ENCODE data around the gene CSH1. TPM values are rescaled to one million over a fixed set of nuclear protein-coding genes. Genes with fewer than 3 reads are reported as not detected.
"Not testable (repeated sequence)": the region's sequence is repeated elsewhere in the genome, so short reads cannot be mapped to it uniquely, and the experiment has no call there.

The CSH1 gene
- total RNA-seq, 6 experiments from 2014 or later: not detected

- TF ChIP-seq, protein P1, sequence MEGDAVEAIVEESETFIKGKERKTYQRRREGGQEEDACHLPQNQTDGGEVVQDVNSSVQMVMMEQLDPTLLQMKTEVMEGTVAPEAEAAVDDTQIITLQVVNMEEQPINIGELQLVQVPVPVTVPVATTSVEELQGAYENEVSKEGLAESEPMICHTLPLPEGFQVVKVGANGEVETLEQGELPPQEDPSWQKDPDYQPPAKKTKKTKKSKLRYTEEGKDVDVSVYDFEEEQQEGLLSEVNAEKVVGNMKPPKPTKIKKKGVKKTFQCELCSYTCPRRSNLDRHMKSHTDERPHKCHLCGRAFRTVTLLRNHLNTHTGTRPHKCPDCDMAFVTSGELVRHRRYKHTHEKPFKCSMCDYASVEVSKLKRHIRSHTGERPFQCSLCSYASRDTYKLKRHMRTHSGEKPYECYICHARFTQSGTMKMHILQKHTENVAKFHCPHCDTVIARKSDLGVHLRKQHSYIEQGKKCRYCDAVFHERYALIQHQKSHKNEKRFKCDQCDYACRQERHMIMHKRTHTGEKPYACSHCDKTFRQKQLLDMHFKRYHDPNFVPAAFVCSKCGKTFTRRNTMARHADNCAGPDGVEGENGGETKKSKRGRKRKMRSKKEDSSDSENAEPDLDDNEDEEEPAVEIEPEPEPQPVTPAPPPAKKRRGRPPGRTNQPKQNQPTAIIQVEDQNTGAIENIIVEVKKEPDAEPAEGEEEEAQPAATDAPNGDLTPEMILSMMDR (IDR thresholded peaks at IDR 0.05): no peak
- H3K4me3 Mint-ChIP-seq: no peak overlapping the region
- no peak overlapping the region for H3K27ac Mint-ChIP-seq
Measured at GRCh38 chr17:63918305-63918704, 21.9 kb upstream of the CSH1 start.

DNA sequence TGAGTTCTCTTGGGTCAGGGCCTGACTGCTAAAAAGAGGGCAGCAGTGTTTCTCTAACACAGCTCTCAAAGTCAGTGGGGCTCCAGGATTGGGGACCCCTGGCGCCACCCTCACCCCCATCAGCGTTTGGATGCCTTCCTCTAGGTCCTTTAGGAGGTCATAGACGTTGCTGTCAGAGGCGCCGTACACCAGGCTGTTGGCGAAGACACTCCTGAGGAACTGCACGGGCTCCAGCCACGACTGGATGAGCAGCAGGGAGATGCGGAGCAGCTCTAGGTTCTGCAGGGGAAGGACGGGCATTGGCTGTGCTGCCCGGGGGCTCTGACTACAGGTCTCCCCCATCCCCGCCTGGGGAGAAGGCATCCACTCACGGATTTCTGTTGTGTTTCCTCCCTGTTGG, 21.3 kb upstream of the CSH1 start:
- no peak for DNase-seq
- peaks cover 31% of the 10 kb centered on the region for H3K27me3 Mint-ChIP-seq (ENCODE audit: insufficient read depth)
- H3K9me3 Mint-ChIP-seq: no peaks in the 10 kb centered on the region
- H3K27ac Mint-ChIP-seq: no peak overlapping the region
- H3K36me3 Mint-ChIP-seq (ENCODE audit: low read depth): no peaks in the 10 kb centered on the region
- TF ChIP-seq, protein P1 (IDR thresholded peaks at IDR 0.05): no peak
- H3K4me3 Mint-ChIP-seq: no peak overlapping the region
- H3K4me1 Mint-ChIP-seq (ENCODE audit: low read depth): no peaks in the 10 kb centered on the region

More at GRCh38 chr17:63918305-63918704, 21.9 kb upstream of the CSH1 start:
- Mint-ChIP-seq H3K36me3 (ENCODE audit: low read depth) (no peaks in the 10 kb centered on the region), H3K27me3 (ENCODE audit: insufficient read depth) (peaks cover 33% of the 10 kb centered on the region), H3K9me3 (no peaks in the 10 kb centered on the region), H3K4me1 (ENCODE audit: low read depth) (no peaks in the 10 kb centered on the region)
- DNase-seq: no peak

- DNase-seq; H3K27ac Mint-ChIP-seq; H3K36me3 Mint-ChIP-seq (ENCODE audit: low read depth); H3K4me3 Mint-ChIP-seq; H3K9me3 Mint-ChIP-seq; H3K4me1 Mint-ChIP-seq (ENCODE audit: low read depth): not testable (repeated sequence)
- H3K27me3 Mint-ChIP-seq (ENCODE audit: insufficient read depth): peaks cover 33% of the 10 kb centered on the region
Measured at GRCh38 chr17:63917206-63917605, 20.8 kb upstream of the CSH1 start.

GRCh38 chr17:63916566-63917185, 20.3 kb upstream of the CSH1 start:
- Mint-ChIP-seq H3K4me3 (no peak overlapping the region), H3K9me3 (no peaks in the 10 kb centered on the region), H3K27me3 (ENCODE audit: insufficient read depth) (peaks cover 34% of the 10 kb centered on the region)

GRCh38 chr17:63915753-63916152, 19.4 kb upstream of the CSH1 start:
- H3K9me3 Mint-ChIP-seq; H3K4me3 Mint-ChIP-seq; H3K27ac Mint-ChIP-seq; H3K4me1 Mint-ChIP-seq (ENCODE audit: low read depth); DNase-seq; H3K36me3 Mint-ChIP-seq (ENCODE audit: low read depth): not testable (repeated sequence)
- H3K27me3 Mint-ChIP-seq (ENCODE audit: insufficient read depth): peaks cover 39% of the 10 kb centered on the region

More at GRCh38 chr17:63916566-63917185, 20.3 kb upstream of the CSH1 start:
- DNase-seq: no peak
- H3K4me1 Mint-ChIP-seq (ENCODE audit: low read depth): no peaks in the 10 kb centered on the region
- H3K36me3 Mint-ChIP-seq (ENCODE audit: low read depth): no peaks in the 10 kb centered on the region
- TF ChIP-seq, protein P1 (IDR thresholded peaks at IDR 0.05): no peak
- no peak overlapping the region for H3K27ac Mint-ChIP-seq

GRCh38 chr17:63914471-63914870, 18.1 kb upstream of the CSH1 start:
- no peaks in the 10 kb centered on the region for H3K4me1 Mint-ChIP-seq (ENCODE audit: low read depth)
- peaks cover 49% of the 10 kb centered on the region for H3K27me3 Mint-ChIP-seq (ENCODE audit: insufficient read depth)
- no peaks in the 10 kb centered on the region for H3K36me3 Mint-ChIP-seq (ENCODE audit: low read depth)
- no peak overlapping the region for H3K4me3 Mint-ChIP-seq
- no peak for DNase-seq
- H3K9me3 Mint-ChIP-seq: no peaks in the 10 kb centered on the region
- H3K27ac Mint-ChIP-seq: no peak overlapping the region
- TF ChIP-seq, protein P1 (IDR thresholded peaks at IDR 0.05): no peak

Measured in HFFc6 (cell line).